Smooth muscle cell (in vitro differentiated cells): ENCODE data around the gene DNAJB6. TPM values are rescaled to one million over a fixed set of nuclear protein-coding genes. Genes with fewer than 3 reads are reported as not detected.

Source experiments
- DNase-seq: peaks from one replicate; lab custom pipeline; 2025; ENCODE audit not compliant: unreplicated experiment; lab: John Stamatoyannopoulos, UW
- H2AFZ ChIP-seq: fragments of 200-600 bp; sonication (generic); 2 replicates; pipeline ENCODE4 v1.6.0; 2016; ENCODE audit warnings: antibody characterized with exemption, low read depth, mild to moderate bottlenecking
- H3F3A ChIP-seq: fragments of 200-600 bp; sonication (generic); 2 replicates; pipeline ENCODE4 v1.6.0; 2017; ENCODE audit warnings: antibody characterized with exemption, low read depth
- H3K27ac ChIP-seq: fragments of 200-600 bp; sonication (generic); 2 replicates; pipeline ENCODE4 v1.5.1; 2016; ENCODE audit warnings: low read depth, mild to moderate bottlenecking
- H3K27me3 ChIP-seq: fragments of 200-600 bp; sonication (generic); 2 replicates; pipeline ENCODE4 v1.6.1; 2016; ENCODE audit warnings: low read depth, mild to moderate bottlenecking
- H3K36me3 ChIP-seq: fragments of 200-600 bp; sonication (generic); 2 replicates; pipeline ENCODE4 v1.5.1; 2016; ENCODE audit warnings: low read depth
- H3K4me1 ChIP-seq: fragments of 200-600 bp; sonication (generic); 2 replicates; pipeline ENCODE4 v1.5.1; 2016; ENCODE audit warnings: low read depth
- H3K4me2 ChIP-seq: fragments of 200-600 bp; sonication (generic); 2 replicates; pipeline ENCODE4 v1.6.0; 2016; ENCODE audit warnings: mild to moderate bottlenecking
- H3K4me3 ChIP-seq: fragments of 200-600 bp; sonication (generic); 2 replicates; pipeline ENCODE4 v1.5.1; 2016; ENCODE audit warnings: mild to moderate bottlenecking
- H3K79me2 ChIP-seq: fragments of 200-600 bp; sonication (generic); 2 replicates; pipeline ENCODE4 v1.6.0; 2016; ENCODE audit warnings: low read depth, mild to moderate bottlenecking
- H3K9ac ChIP-seq: fragments of 200-600 bp; sonication (generic); 2 replicates; pipeline ENCODE4 v1.6.0; 2016; ENCODE audit warnings: low read depth
- H3K9me3 ChIP-seq: fragments of 200-600 bp; sonication (generic); replicated peaks from 2 replicates; pipeline ENCODE4 v1.5.1; 2016; ENCODE audit warnings: low read depth
- H4K20me1 ChIP-seq: fragments of 200-600 bp; sonication (generic); 2 replicates; pipeline ENCODE4 v1.6.0; 2016; ENCODE audit warnings: low read depth
- CTCF ChIP-seq: fragments of 200-600 bp; sonication (generic); IDR thresholded peaks from 2 replicates; pipeline ENCODE4 v1.5.1; 2017; ENCODE audit warnings: borderline replicate concordance, mild to moderate bottlenecking, antibody characterized with exemption; ENCODE audit not compliant: insufficient read depth, poor library complexity, severe bottlenecking
- WGBS: methylation state at CpG from one replicate; pipeline ENCODE4 v1.1.7; 2016; ENCODE audit warnings: low lambda C conversion rate; 5-methylcytosine and 5-hydroxymethylcytosine counted together
- polyA plus RNA-seq: library from polyadenylated mRNA; unstranded; fragments of >200 nt; fragmentation: Nextera tagmentation; extraction: Ambion mirVana; gene quantifications from 2 replicates; pipeline ENCODE4 v1.2.1, GENCODE V29; 2016
- total RNA-seq: library from RNA; depleted of rRNA; stranded (reverse); fragments of >200 nt; gene quantifications from 2 replicates; pipeline ENCODE4 v1.2.3, GENCODE V29; 2014

Gene DNAJB6
- total and polyA plus RNA-seq, 2 experiments from 2014 or later: 103 to 104 TPM

- Histone ChIP-seq H3K9me3 (no peaks in the 10 kb centered on the region), H3K4me2 (peak overlapping the region; percentile 16), H3K9ac (no peak overlapping the region), H4K20me1 (peaks cover 85% of the 10 kb centered on the region), H3K27ac (peak overlapping the region; percentile 22), H3K36me3 (peaks cover 5% of the 10 kb centered on the region), H3K4me1 (no peaks in the 10 kb centered on the region), H3K4me3 (no peak overlapping the region), H3K27me3 (no peaks in the 10 kb centered on the region), H2AFZ (no peak overlapping the region), H3K79me2 (peaks cover 32% of the 10 kb centered on the region), H3F3A (peaks cover 4% of the 10 kb centered on the region)
- peak; percentile 34 for DNase-seq
- 44% methylated on average over 23 of the region's 23 CpGs for WGBS
- peak; percentile 95 for TF ChIP-seq CTCF
These were observed 50.4 kb downstream of the DNAJB6 start for GRCh38 chr7:157386979-157387800.

- peaks cover 5% of the 10 kb centered on the region for H3K36me3 ChIP-seq
- no peak overlapping the region for H2AFZ ChIP-seq
- H3K9ac ChIP-seq: no peak overlapping the region
- no peak overlapping the region for H3K4me3 ChIP-seq
- peaks cover 4% of the 10 kb centered on the region for H3F3A ChIP-seq
- peaks cover 30% of the 10 kb centered on the region for H3K79me2 ChIP-seq
- WGBS: 97% methylated on average over 5 of the region's 5 CpGs
- H3K4me1 ChIP-seq: no peaks in the 10 kb centered on the region
- H3K9me3 ChIP-seq: no peaks in the 10 kb centered on the region
- TF ChIP-seq CTCF: no peak
- no peak for DNase-seq
- no peak overlapping the region for H3K4me2 ChIP-seq
- H4K20me1 ChIP-seq: peaks cover 85% of the 10 kb centered on the region
- H3K27ac ChIP-seq: no peak overlapping the region
- H3K27me3 ChIP-seq: no peaks in the 10 kb centered on the region
These were observed 51.5 kb downstream of the DNAJB6 start for GRCh38 chr7:157388301-157388700.

- Histone ChIP-seq H3K79me2 (peaks cover 41% of the 10 kb centered on the region), H3K4me2 (no peak overlapping the region), H3K4me1 (no peaks in the 10 kb centered on the region), H3K27me3 (no peaks in the 10 kb centered on the region), H2AFZ (no peak overlapping the region), H3K27ac (no peak overlapping the region), H3K9me3 (no peaks in the 10 kb centered on the region), H3K4me3 (no peak overlapping the region), H4K20me1 (peaks cover 83% of the 10 kb centered on the region), H3K9ac (no peak overlapping the region), H3F3A (peaks cover 2% of the 10 kb centered on the region), H3K36me3 (peaks cover 5% of the 10 kb centered on the region)
- 93% methylated on average over 19 of the region's 19 CpGs for WGBS
- no peak for DNase-seq
- TF ChIP-seq CTCF: no peak
These were observed 53.3 kb downstream of the DNAJB6 start for GRCh38 chr7:157389951-157390730.
